SW480 (cell line): ENCODE results near the gene ITGAV.
A peak's percentile ranks its signal among the peaks of the same experiment; 100 is the strongest.

Source experiments
- DNase-seq: peaks from one replicate; pipeline ENCODE4 v3.0.0-alpha.2; 2016; ENCODE audit warnings: low spot score

ITGAV gene

GRCh38 chr2:186575302-186575701 lies 14.6 kb upstream of the ITGAV start:
- peak; percentile 74 for DNase-seq

DNA sequence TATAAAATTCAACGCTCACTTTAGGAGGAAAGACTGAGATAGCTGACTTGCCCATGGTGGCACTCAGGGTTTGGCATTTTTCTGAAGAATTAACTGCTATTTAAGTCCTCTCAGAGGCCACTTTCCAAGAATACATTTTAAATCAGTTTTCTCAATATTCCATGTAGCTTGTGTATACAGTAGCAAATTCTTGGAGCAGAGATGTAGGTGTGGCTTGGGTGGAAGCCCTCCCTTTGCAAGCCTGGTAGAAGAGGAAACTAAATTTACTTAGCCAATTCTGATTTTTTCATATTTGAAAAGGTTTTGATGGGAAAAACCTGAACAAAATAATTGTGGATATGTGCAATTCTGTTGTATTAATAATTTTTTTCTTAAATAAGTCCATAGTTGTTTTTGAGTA lies 14.0 kb upstream of the ITGAV start:
- no peak for DNase-seq

GRCh38 chr2:186576614-186577013 lies 13.2 kb upstream of the ITGAV start:
- no peak for DNase-seq

GRCh38 chr2:186582698-186583097 lies 7.2 kb upstream of the ITGAV start:
- DNase-seq = no peak

DNA sequence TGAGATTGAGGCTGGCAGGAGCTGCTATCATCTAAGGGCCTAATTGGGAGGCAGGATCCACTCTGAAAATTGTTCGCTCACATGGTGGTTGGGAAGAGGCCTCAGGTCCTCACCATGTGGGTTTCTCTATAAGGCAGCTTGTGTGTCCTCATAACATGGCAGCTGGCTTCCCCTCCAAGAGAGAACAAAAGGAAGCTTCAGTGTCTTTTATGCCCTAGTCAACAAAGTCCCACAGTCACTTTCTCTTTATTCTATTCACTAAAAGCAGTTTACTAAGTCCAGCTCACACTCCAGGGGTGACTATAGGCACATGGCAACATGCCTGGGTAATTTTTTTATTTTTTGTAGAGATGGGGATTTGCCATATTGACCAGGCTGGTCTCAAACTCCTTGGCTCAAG lies 5.8 kb upstream of the ITGAV start:
- no peak for DNase-seq

DNA sequence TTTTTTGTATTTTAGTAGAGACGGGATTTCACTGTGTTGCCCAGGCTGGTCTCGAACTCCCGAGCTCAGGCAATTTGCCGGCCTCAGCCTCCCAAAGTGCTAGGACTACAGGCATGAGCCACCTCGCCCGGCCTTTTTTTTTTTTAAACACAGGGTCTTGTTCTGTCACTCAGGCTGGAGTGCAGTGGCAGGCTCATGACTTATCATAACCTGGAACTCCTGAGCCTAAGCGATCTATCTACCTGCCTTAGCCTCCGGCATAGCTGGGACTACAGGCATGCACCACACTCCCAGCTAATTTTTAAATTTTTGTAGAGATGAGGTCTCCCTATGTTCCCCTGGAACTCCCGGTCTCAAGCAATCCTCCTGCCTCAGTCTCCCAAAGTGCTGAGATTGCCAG lies 1.4 kb upstream of the ITGAV start:
- DNase-seq = no peak

DNA sequence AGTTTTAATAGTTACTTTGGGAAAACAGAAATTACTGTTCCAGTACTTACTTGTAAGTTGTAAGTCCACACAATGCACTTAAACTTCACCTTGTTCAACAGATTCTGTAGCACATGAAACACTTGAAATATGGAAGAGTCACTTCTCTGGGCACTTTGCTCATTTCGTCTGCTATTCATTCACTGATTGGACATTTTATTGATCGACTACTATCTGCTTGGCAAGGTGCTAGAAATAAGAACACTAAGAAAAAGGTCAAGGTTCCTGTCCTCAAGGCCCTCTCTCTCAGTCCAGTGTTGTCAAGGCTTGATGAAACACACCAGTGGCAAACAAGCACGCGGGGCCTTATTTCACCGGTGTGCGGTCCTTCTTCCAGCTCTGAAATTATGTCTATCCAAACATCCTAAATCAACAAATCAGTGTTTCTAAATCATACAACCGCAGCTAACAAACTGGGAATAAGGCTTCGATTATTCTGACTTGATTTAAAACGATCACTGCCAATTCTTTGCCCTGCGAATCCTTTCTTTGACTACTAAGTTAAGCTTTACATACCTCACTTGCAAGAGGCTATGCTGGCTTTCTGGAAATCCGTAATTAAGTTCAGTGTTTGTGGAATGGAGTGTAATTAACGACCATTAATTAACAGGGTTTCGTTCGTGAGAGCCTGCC lies 780 bp upstream of the ITGAV start:
- DNase-seq = no peak

GRCh38 chr2:186590350-186590758 lies 498 bp downstream of the ITGAV start:
- DNase-seq = no peak

DNA sequence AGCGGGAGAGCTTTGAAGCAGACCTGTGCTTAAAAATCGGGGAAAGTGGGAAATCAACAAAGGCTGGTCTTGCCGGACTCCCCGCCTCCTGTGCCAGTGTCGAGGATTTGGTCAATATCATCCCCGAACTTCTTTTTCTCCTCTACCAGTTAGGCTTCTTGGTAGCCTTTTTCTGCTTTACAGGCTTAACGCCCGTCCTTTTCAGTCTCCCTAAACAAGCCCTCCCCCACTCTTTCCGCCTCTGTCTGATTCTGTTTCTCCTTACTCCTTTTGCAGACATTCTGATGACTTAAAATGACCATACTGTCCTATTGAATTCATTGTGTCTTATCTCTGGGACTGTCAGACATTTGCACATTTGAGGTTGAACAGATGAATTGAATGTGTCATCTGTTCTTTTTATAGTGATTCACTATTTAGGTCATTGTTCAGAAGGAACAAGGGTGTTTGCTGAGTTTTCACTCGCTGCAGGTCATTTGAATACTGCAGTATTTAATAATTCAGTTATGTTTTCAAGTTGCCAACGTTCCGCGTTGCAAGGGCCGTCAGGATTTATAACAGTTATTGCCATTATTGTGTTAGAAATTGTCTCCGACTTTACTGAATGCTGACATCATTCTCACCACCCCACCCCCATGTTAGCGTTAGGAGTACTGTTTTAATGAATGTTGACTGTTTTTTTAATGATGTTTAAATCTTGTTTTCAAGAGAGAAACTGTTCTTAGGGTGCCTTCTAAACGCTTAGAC lies 1.1 kb downstream of the ITGAV start:
- DNase-seq = peak; percentile 67

- no peak for DNase-seq
Measured at GRCh38 chr2:186591506-186591890, 1.6 kb downstream of the ITGAV start.

DNA sequence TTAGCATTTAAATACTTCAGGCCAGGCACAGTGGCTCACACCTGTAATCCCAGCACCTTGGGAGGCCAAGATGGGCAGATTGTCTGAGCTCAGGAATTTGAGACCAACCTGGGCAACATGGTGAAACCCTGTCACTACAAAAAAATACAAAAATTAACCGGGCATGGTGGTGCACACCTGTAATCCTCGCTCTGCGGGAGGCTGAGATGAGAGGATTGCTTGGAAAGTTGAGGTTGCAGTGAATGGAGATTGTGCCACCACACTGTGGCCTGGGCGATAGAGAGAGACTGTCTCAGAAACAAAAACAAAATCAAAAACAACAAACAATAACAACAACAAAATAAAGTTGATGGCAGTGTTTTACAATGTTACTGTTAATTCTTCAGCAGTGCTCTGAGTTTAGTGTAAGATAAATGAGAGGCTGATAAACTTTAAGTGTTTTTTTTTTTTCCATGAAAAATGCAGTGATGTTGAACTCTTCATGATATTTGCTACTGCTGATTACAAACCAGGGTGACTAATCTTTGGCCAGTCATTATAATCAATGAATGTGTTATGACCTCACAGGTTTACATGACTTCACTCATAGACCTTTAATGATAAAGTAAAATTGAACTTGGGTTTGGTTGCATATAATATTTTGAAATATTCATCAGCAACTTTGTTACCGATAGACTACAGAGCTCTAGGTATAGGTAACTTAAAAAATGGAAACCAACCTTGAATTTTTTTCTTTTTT lies 2.5 kb downstream of the ITGAV start:
- no peak for DNase-seq

GRCh38 chr2:186593523-186593922 lies 3.7 kb downstream of the ITGAV start:
- DNase-seq = no peak

DNA sequence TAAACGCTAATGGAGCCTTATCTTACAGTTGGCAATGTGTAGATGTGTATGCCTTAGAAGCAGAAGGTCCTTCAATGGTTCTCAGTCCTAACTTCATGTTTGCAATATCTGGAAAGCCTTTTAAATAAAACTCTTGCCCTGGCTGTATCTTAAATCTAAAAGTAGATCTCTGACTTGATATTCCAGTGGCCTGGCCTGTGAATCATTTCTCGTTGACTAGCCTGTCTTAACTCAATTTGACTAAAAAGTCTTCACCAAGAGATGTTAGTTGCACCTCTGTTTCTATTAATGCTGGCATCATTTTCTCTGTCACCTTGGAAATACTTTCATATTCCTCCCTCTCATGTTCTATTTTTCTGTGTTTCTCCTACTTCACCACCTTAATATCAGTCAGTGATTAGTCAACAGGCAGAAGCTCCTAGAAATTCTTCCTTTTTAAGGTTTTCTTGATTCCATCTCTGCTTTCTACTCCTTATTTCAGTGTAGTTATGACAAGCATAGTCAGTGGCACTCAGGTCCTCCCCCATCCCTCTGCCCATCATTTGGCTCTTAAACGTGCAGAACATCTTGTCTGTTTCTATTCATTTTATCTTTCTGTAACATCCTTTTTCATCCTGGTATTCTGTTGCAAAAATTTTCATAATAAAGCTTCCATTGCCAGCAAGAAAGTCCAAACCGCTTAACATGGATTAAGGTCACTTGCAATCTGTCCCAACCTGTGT lies 4.3 kb downstream of the ITGAV start:
- no peak for DNase-seq

DNA sequence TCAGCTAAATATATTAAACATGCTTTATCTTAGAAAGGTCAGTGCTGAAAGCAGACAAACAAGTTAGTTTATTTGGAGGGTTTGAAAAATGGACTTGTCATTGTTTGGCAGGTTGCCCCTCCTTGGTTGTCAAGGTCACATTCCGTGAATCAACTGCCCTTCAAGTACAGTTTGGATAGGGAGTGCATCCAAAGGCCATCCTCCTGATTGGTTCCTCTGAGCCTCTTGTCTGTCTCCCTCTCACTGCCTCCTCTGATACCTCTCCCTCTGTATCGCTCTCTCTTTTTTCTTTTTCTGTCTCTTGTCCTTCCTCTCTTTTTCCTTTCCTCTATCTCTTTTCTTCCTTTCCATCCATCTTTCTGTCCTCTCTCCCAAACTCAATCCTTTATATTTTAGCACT lies 5.4 kb downstream of the ITGAV start:
- DNase-seq = no peak

DNA sequence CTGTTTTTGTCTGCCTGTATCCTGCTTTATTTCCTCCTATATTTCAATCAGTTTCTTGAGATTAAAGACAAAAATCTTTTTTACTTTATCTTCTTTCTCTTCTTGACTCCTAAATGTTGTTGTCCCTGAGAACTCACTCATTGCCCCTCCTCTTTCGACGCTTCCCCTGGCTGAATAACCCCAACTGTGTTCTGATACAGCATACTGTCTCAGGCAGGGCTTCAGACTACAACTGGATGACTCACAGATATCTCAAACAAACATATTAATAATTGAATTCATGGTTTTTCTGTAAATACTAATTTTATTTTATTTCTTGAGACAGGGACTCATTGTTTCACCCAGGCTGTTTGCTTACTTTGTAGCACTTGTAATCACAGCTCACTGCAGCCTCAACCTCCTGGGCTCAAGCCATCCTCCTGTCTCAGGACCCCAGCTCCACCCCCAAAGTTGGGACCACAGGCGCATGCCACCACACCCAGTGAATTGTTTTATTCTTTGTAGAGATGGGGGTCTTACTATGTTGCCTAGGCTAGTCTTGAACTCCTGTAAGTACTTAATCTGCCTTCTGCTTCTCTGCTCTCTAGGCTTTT lies 9.4 kb downstream of the ITGAV start:
- no peak for DNase-seq

- DNase-seq = no peak
Measured at GRCh38 chr2:186603286-186603685, 13.4 kb downstream of the ITGAV start.

DNA sequence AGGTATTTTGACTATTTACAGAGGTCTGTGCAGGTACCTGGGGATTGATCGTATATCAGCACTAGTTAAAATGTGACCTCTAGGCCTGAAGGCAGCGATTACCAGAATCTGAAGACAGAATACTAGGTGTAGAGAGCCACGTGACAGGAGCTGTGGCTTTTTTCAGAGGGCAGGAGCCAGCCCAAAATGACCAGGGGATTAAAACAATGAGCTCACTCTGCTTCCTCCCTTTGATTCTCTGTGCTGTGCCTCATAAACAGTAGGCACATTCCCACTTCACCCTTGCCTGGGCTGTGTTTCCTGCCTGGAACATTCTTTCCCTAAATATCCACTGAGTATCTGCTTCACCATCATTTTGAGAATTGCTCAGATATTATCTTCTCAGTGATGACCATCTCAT lies 15.2 kb downstream of the ITGAV start:
- peak; percentile 46 for DNase-seq

GRCh38 chr2:186607660-186608324 lies 17.9 kb downstream of the ITGAV start:
- no peak for DNase-seq

DNA sequence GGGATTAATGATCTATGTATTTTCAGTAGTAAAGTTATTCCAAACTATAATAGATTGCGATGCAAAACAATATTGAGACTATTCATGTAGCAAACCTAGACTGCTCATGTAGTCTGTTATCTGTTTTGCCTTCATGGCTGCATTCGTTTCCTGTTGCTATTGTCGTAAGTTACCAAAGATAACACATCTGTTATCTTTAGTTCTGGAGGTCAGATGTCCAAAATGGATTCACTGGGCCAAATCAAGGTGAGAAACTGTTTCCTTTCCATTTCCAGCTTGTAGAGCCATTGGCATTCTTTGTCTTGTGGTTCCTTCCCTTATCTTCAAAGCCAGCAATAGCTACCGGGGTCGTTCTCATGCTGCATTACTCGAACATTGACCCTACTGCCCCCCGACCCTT lies 20.9 kb downstream of the ITGAV start:
- no peak for DNase-seq

- no peak for DNase-seq
Measured at GRCh38 chr2:186611526-186611925, 21.7 kb downstream of the ITGAV start.

DNA sequence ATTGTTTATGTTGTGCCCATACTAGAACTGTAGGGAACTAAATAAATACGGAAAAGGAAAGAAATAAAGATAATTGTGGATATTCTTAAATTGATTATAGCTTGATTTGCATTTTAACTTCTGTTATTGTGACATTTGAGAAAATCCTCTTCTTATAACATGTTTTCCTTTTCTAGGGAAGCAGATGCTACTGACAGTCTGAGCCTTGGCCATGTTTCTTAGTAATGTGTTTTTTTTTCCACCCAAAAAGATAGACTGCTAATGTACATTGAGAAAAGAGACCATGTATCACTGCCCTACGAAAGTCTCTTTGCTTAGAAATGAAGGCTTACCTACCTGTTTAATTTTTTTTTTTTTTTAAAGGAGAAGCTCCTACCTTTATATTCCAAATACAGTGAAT lies 22.2 kb downstream of the ITGAV start:
- DNase-seq = no peak
